SKM-1 treated with dmso at 0.1 percent for 144 hours (cell line): ENCODE results near the gene QRICH1.
A peak's percentile ranks its signal among the peaks of the same experiment; 100 is the strongest.

Experiments
- DNase-seq: peaks from one replicate; lab custom pipeline; 2025; ENCODE audit not compliant: unreplicated experiment; lab: John Stamatoyannopoulos, UW

Gene QRICH1

GRCh38 chr3:49035281-49035680 lies 58.6 kb downstream of the QRICH1 start:
- no peak for DNase-seq

GRCh38 chr3:49034650-49035049 lies 59.2 kb downstream of the QRICH1 start:
- no peak for DNase-seq

DNA sequence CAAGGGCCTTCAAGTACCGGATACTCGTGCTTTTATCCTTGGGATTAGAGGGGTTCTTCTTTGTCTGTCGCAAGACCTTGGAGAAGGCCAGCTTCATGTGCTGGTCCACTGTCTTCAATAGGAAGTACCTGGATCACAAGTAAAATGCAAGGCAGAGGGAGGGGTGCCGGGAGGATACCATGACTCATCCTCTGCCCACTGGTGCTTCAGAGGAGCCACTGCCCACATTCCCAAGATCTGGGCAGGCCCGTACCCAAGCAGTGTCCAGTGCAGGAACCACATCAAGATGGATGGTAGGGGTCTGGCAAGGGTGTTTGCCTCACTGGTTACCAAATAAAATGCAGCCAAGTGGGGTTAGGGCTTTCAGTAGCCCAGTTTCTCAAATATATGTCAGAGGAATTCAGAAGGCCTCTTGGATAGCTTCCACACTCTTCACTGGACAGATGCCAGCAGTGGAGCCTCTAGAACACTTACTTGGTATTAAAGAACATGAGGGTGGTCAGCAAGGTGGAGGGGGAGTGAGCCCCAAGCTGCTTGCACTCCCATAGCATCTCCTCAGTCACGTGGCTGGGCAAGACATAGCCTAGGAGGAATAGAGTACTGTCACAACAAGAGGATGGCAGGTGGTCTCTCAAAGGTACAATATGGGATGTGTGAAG lies 61.1 kb downstream of the QRICH1 start:
- no peak for DNase-seq

DNA sequence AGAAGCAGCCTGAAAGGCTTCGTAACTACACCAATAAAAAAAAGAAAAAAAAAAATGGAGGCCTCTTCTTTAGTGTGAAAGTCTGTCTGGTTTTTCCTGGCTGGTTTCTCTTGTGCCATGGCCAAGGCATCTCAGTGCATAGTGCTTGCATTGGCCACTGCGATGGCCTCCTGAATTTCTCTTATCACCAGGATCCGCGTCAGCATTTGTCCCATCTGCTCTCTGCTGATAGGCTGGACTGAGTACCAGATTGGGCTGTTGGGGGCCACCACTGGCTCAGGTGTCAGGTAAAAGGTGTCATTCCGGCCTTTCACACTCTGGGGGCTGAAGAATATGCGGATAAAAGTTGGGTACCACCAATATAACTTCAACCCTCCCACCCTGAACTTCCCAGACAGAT lies 63.5 kb downstream of the QRICH1 start:
- DNase-seq = no peak

DNA sequence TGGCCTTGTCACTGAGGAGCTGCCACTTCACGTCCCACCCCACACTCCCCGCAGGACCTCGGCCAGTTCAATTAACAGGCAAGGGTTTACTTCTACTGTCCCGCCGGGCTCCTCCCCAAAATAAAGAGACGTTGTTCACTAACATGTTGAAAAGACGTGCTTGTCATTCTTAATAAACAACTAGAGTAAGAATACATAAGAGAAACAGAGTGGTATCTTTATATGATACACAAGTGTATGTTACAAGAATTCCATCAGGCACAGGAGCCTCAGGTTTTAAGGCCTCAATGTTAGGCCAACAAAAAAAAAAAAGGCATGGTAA lies 64.3 kb downstream of the QRICH1 start:
- no peak for DNase-seq

DNA sequence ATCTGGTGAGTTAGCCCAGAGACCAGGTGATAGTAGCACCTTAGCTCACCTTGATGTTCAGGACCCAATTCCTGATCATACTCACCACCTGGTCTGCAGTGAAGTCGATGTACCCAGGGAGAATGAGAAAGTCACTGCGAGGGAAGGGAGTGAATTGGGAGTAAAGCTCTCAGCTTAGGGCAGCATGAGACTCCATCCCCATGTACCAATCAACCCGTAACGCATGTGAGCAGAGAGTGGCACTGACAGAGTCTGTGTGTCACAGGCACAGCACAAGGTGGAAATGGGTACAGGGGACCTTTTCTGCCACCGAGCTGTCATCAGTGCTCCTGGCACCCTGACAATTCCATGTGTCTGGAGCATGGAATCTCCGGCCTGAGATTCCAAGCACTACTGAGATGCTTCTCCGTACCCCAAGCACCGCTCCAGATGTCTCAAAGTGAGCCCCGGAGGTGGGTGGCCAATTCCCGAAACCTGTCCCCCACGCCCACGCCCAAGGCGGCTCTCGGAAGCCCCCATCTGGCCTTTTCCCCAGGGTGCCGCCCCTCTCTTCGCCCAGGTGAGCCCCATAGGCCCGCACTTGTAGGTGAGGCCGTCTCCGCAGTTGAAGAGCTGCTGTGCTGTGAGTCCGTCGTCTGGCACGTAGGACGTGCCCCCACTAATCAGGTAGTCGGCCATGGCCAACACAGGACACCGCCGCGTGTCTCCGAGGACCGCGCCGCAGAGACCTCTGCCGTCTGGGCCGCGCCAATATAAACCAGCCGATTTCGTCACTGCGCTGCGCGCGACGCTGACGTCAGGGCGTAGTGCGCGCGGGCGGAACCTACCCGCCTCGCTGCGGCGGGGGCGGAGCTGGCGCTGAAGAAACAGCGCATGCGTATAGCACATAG lies 65.0 kb downstream of the QRICH1 start, which contains the start of gene IMPDH2:
Gene IMPDH2 (minus strand): TSS at position 726 of the 890 bp plus-strand sequence. CDS start 48 bp downstream, at position 678.
- DNase-seq = peak; percentile 86

DNA sequence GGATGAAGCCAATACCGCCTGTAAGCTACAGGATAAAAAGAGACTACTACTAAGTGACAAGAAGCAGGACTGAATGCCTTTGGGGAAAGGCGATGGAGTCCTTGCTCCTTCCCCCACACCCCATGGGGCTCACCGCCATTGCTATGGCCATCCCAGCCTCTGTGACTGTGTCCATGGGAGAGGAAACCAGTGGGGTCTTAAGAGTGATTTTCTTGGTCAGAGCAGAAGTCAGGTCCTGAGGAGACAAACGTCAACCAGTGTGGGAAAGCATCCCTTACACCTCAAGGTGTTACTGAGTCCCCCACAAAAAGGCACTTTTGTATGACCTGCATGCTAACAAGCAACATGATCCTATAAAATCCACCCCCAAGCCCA lies 65.6 kb downstream of the QRICH1 start:
- no peak for DNase-seq

- DNase-seq = no peak
Observed at GRCh38 chr3:49027634-49028033, 66.2 kb downstream of the QRICH1 start.

DNA sequence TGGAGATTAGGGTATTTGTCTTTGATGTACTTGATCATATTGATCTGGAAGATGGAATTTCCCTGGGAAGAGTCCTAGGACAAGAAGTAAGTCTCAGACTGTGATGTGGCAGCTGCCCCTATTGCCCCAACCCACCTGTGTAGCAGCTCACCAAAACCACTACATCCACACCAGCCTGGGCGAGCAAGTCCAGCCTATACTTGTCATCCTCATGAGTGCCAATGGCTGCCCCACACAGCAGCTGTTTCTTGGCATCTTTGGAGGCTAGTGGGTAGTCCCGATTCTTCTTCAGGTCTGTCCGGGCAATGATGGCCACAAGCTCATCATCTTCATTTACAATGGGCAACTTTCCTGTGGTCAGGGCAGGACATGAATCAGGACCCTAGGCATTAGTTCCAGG lies 67.3 kb downstream of the QRICH1 start:
- DNase-seq = no peak

DNA sequence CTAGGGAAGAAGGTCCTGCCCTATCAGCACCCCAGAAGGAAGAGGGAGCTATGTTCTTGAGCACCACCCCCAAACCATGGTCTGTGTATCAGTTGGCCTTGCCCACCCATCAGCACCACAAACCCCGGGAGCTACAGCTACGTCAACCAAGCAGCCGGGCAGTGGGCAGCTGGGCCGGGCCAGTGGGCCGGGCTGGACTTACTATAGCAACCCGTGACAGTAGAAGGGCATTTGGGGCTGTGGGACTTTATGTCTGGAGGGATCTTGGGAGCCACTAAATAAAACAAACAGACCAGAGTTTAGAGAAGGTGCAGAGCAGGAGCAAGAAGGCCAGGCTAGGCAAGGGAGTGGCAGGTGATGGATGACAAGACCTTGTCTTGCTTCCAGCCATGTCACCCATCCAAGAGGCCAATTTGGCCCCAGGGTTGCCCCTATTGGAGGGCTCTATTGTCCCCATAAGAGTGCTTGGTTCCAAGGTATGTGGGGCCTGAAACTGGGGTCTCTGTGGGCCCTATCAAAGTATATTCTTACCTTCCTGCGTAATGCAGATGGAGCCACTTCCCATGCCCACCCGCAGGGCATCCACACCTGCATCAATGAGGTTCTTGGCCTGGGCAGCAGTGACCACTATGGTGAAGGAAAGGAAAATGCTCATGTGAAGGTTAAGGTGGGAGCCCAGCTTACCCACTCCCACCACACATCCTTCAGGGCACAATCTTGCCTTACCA lies 67.9 kb downstream of the QRICH1 start:
- DNase-seq = no peak

DNA sequence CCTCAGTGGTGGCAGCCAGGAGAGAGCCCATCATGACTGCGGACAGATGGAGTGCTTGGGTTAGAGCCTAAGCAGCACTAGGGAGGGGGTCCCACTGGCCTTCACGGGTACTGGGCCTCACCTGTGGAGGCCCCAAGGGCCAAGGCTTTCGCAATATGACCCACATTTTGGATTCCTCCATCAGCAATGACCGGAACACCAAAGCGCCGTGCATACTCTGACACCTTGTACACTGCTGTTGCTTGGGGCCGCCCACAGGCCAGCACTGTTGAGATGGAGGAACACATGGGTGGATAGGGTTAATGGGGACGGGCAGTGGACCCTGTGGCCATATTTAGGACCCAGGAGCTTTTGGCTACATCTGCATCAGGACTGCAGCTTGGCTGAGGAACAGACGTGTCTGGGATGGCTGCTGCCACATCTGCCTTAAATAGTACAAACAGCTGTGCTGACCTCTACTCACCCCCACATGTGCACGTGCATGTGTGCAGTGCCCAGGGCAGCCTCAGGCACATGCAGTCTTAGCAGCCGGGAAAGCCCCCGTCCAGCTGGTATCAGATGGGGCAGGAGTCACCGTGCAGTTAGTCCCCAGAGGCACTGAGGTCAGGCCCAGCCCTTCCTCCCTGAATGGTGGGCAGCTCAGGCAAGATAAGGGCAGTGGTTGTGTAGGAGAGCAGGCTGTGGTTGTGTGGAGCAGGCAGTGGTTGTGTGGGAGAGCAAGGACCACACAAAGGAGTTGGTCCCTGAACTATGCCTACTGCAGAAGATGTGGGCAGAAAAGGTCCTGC lies 68.7 kb downstream of the QRICH1 start:
- DNase-seq = no peak

DNA sequence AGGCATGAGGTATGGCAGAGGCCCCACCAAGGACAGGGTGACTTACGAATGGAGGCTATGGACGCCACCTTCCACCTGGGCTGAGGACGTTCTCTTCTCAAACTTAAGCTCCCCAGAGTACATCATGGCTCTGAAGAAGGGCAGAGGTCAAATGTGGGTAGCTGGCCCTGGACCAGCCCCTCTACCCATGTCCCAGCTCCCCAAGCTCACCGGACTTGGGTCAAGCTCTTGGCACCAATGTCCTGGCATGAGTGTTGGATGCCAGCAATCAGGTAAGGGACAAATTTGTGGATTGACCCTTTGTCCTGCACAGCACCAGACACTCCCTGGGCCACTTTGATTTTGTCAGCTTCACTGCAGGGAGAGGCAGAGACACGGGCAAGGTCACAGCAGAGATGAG lies 69.4 kb downstream of the QRICH1 start:
- DNase-seq = no peak

DNA sequence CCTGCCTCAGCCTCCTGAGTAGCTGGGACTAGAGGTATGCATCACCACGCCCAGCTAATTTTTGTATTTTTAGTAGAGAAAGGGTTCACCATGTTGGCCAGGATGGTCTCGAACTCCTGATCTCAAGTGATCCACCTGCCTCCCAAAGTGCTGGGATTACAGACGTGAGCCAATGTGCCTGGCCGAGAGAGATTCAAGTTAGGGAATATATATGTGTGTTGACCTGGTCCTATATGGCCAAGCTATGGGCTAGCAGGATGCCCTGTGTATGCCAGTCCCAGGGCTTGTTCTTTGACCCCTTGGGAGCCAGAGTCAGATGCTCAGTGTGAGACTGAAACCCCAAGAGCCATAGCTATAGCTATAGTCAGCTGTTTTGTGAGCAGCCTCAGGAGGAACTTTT lies 70.1 kb downstream of the QRICH1 start:
- DNase-seq = no peak

DNA sequence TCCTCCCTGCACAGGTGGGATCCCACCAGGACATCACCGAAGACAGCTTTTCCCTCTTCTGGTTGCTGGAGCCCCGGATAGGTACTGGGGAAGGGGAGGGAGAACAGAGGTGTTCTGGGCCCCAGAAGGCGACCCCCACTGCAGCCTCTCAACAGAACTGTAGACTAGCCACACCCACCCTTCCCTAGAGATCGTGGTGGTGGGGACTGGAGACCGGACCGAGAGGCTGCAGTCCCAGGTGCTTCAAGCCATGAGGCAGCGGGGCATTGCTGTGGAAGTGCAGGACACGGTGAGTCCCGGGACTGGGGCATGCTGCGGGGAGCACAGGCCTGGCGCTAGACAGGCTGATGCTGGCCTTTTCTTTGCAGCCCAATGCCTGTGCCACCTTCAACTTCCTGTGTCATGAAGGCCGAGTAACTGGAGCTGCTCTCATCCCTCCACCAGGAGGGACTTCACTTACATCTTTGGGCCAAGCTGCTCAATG lies 71.1 kb downstream of the QRICH1 start:
- DNase-seq = no peak

- DNase-seq = peak; percentile 76
Observed at GRCh38 chr3:49021813-49022687, 71.8 kb downstream of the QRICH1 start, which contains the start of gene NDUFAF3. Gene NDUFAF3 (plus strand): TSS chr3:49022121. CDS start chr3:49022145, 24 bp downstream.

- peak; percentile 95 for DNase-seq
Observed at GRCh38 chr3:49021213-49021812, 72.6 kb downstream of the QRICH1 start.

- peak; percentile 19 for DNase-seq
Observed at GRCh38 chr3:49020330-49021212, 73.3 kb downstream of the QRICH1 start.

DNA sequence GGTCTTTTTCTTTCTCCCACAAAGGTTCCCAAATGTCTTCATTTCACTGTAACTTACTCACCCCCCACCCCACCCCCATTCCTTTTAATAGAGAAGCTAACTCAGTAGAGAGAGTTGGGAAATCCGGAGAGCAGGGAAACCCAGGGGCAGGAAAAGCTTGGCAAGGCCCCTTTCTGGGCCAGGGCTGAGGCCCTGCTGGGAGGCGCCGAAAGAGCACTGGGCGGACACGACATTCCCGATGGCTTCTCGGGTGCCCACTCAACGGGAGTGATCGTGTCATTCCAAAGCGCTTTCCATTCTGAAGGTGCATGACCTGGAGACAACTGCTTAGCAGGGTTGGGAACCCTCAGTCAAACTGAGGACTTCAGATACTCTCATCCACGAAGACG lies 73.9 kb downstream of the QRICH1 start:
- DNase-seq = no peak

- DNase-seq = no peak
Observed at GRCh38 chr3:49018707-49019006, 75.2 kb downstream of the QRICH1 start.
